Caki2 (cell line): ENCODE data around the gene FBN1. TPM values are rescaled to one million over a fixed set of nuclear protein-coding genes. Genes with fewer than 3 reads are reported as not detected.

Source experiments
- DNase-seq: peaks from one replicate; pipeline ENCODE4 v3.0.0-alpha.2; 2015; ENCODE audit warnings: low read depth
- in situ Hi-C: cut with HindIII; loops from 2 replicates; pipeline ENCODE4 v1.10.0; 2016; ENCODE audit warnings: low sequenced_read_pairs, low pct_unique_long_range_greater_than_20kb, mixed read lengths
- total RNA-seq: library from RNA; depleted of rRNA; stranded (reverse); fragments of >200 nt; shearing (Covaris generic); gene quantifications from 2 replicates; pipeline ENCODE4 v1.2.3, GENCODE V29; 2014; ENCODE audit warnings: low replicate concordance

FBN1 gene
- total RNA-seq, 1 experiment from 2014 or later, result 22.5 TPM

- in situ Hi-C loops, result no loop called here
- peak; percentile 32 for DNase-seq
These were observed 138.0 kb downstream of the FBN1 start for GRCh38 chr15:48507416-48508065.

- no peak for DNase-seq
- in situ Hi-C loops, result no loop called here
These were observed 140.4 kb downstream of the FBN1 start for GRCh38 chr15:48505067-48505466.

GRCh38 chr15:48501208-48501607 is 144.3 kb downstream of the FBN1 start:
- no peak for DNase-seq
- in situ Hi-C loops, result no loop called here

GRCh38 chr15:48500595-48500994 is 144.9 kb downstream of the FBN1 start:
- DNase-seq, result no peak
- in situ Hi-C loops, result no loop called here

GRCh38 chr15:48499978-48500377 is 145.5 kb downstream of the FBN1 start:
- in situ Hi-C loops, result no loop called here
- no peak for DNase-seq

GRCh38 chr15:48498828-48499227 is 146.7 kb downstream of the FBN1 start:
- no peak for DNase-seq
- in situ Hi-C loops, result no loop called here

- in situ Hi-C loops, result no loop called here
- no peak for DNase-seq
These were observed 150.9 kb downstream of the FBN1 start for GRCh38 chr15:48494631-48495030.

DNA sequence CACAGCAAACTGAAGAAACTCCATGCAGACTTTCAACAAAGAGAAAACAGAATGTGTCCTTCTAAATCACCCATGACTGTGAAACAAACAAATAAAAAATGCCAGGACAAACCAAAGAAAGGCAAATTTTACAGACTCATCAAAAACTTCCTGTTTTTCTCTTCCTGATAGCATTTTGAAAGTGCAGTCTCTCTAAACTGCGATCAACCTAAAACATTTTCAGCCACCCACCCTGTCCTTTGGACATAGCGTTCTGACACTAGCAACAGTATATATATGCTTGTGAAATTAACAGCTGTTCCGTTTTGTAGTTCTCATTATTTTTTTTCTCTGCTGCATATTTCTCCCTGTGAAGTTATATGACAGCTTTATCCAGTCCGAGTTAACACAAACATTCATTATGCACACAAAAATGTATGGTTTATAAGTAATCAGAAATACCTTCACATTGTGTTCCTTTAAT is 151.7 kb downstream of the FBN1 start:
- in situ Hi-C loops, result no loop called here
- no peak for DNase-seq

DNA sequence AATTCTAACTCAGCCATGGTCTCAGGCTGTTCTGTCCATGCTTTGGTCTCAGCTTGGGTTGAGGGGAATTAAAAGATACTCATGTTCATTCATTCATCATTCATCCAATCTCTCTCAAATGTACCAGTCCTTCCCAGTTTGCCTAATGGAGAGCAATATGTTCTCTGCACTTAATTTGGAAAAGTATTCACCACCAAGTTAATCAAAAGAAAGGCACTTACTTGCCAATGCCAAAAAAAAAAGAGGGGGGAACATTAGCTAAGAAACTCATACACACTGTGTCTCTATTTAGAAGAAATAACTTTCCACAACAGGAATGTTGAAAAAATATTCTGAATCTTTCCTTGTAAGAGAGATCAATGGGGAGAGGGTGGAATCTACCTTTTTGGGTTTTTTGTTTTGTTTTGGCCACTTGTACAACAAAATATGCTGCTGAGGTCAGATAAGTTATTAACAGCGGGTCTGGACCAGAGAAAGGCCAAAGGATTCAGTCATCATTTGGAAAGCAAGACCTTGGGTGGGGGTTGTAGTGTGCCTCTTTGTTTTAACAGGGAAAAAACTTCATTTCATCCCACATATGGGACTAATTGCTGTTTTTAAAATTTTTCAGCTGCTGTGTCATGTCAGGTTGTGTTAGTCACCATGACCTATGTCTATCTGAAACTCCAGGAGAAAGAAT is 152.3 kb downstream of the FBN1 start:
- no peak for DNase-seq
- in situ Hi-C loops, result no loop called here

- DNase-seq, result no peak
- in situ Hi-C loops, result no loop called here
These were observed 159.3 kb downstream of the FBN1 start for GRCh38 chr15:48486228-48486627.

DNA sequence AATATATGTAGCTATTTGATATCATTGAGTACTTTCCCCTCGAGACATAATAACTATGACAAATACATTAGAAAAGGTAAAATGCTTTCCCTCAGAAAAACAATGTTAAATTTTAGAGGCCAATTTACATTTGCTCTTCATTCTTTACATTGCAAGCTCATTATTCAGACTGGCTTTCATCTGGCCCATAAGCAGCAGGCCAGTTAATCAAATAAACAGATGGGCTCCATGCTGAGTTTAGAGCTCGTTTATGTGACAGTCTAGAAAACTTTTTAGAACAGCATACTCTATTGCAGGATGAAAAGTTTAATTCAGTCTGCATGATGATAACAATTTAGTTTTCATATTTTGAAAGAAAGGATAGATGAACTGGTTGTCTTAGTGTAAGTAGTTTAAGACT is 163.7 kb downstream of the FBN1 start:
- in situ Hi-C loops, result no loop called here
- no peak for DNase-seq

DNA sequence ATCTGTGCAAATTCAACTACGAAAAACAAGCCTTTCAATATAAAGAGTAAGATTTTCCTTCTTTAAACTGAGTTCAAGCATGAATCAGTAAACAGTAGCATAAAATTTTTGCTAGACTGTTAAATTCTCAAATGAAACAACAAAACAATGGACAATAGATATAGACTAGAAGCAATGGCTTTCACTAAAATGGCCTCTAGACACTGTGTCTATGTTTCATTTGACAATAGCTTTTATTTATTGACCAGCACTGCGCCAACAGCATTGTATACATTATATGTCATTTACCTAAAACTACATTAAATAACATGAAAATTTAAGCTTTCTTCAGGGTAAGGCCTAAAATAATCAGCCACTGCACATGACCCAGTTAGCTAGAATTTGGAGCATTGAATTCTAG is 165.8 kb downstream of the FBN1 start:
- in situ Hi-C loops, result no loop called here

GRCh38 chr15:48478581-48478980 is 166.9 kb downstream of the FBN1 start:
- DNase-seq, result no peak
- in situ Hi-C loops, result no loop called here

More for the DNA sequence above, 165.8 kb downstream of the FBN1 start:
- no peak for DNase-seq

GRCh38 chr15:48477795-48478360 is 167.6 kb downstream of the FBN1 start:
- in situ Hi-C loops, result no loop called here
- no peak for DNase-seq

GRCh38 chr15:48475600-48476395 is 169.7 kb downstream of the FBN1 start:
- in situ Hi-C loops, result no loop called here
- no peak for DNase-seq

- in situ Hi-C loops, result no loop called here
- DNase-seq, result no peak
These were observed 171.8 kb downstream of the FBN1 start for GRCh38 chr15:48473667-48474066.

DNA sequence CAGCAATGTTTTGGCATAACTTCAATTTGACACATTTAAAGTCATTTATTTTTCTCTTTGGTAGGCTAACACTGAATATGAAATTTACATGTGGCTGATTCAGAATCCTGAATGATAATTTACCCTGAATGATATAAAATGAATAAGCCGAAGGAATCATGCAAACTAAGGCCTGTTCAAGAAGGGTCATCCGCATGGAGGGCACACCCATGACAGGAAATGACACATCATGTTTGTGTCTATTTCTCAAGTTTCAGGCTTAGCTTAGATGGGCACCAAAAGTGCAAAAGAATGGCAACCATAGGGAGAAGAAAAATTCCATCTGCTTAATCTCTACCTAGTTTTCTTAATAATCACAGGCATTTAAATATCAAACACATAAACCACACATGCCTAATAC is 172.8 kb downstream of the FBN1 start:
- in situ Hi-C loops, result no loop called here
- DNase-seq, result no peak

- in situ Hi-C loops, result no loop called here
These were observed 174.4 kb downstream of the FBN1 start for GRCh38 chr15:48471073-48471472.

GRCh38 chr15:48470096-48470495 is 175.4 kb downstream of the FBN1 start:
- in situ Hi-C loops, result no loop called here
- DNase-seq, result no peak

More at GRCh38 chr15:48471073-48471472, 174.4 kb downstream of the FBN1 start:
- DNase-seq, result no peak
